ENCODE results near the gene DAB1.

DAB1 gene

GRCh38 chr1:57384284-57384683 lies 39.6 kb downstream of the DAB1 start:
- Histone ChIP-seq H3K9ac (ENCODE audit: low read length) (no peak overlapping the region), H3K9me3 (ENCODE audit: low read length) (no peaks in the 10 kb centered on the region), H4K20me1 (ENCODE audit: insufficient read depth, low read length) (no peaks in the 10 kb centered on the region), H3K79me2 (ENCODE audit: insufficient read depth, low read length) (no peaks in the 10 kb centered on the region), H3K4me1 (ENCODE audit: insufficient read depth, low read length, severe bottlenecking) (no peaks in the 10 kb centered on the region), H3K36me3 (ENCODE audit: insufficient read depth, low read length) (no peaks in the 10 kb centered on the region), H3K27me3 (ENCODE audit: insufficient read depth, low read length) (no peaks in the 10 kb centered on the region), H3K4me2 (ENCODE audit: low read length) (no peak overlapping the region), H3K27ac (ENCODE audit: low read depth, low read length, poor library complexity, severe bottlenecking) (no peak overlapping the region), H3F3A (ENCODE audit: insufficient read depth, low read length) (no peaks in the 10 kb centered on the region), H2AFZ (ENCODE audit: low read length) (no peak overlapping the region), H3K4me3 (ENCODE audit: low read depth, low read length, poor library complexity, severe bottlenecking) (no peak overlapping the region), H3K9me2 (ENCODE audit: low read depth, low read length) (no peaks in the 10 kb centered on the region)
- TF ChIP-seq CTCF (IDR thresholded peaks at IDR 0.05; ENCODE audit: low read length): no peak
- TF ChIP-seq EZH2 (IDR thresholded peaks at IDR 0.05; ENCODE audit: borderline replicate concordance, low read length): no peak

- Histone ChIP-seq H3K27ac (ENCODE audit: low read depth, low read length, poor library complexity, severe bottlenecking) (no peak overlapping the region), H3K9me2 (ENCODE audit: low read depth, low read length) (no peaks in the 10 kb centered on the region), H3K79me2 (ENCODE audit: insufficient read depth, low read length) (no peaks in the 10 kb centered on the region), H3K9ac (ENCODE audit: low read length) (no peak overlapping the region), H3K9me3 (ENCODE audit: low read length) (no peaks in the 10 kb centered on the region), H3K4me3 (ENCODE audit: low read depth, low read length, poor library complexity, severe bottlenecking) (no peak overlapping the region), H3K4me2 (ENCODE audit: low read length) (no peak overlapping the region), H3K27me3 (ENCODE audit: insufficient read depth, low read length) (no peaks in the 10 kb centered on the region), H3K4me1 (ENCODE audit: insufficient read depth, low read length, severe bottlenecking) (no peaks in the 10 kb centered on the region), H3K36me3 (ENCODE audit: insufficient read depth, low read length) (no peaks in the 10 kb centered on the region), H2AFZ (ENCODE audit: low read length) (no peak overlapping the region), H3F3A (ENCODE audit: insufficient read depth, low read length) (no peaks in the 10 kb centered on the region), H4K20me1 (ENCODE audit: insufficient read depth, low read length) (no peaks in the 10 kb centered on the region)
- TF ChIP-seq CTCF (IDR thresholded peaks at IDR 0.05; ENCODE audit: low read length): no peak
- TF ChIP-seq EZH2 (IDR thresholded peaks at IDR 0.05; ENCODE audit: borderline replicate concordance, low read length): no peak
Observed at GRCh38 chr1:57381871-57382270, 42.0 kb downstream of the DAB1 start.

- no peaks in the 10 kb centered on the region for H4K20me1 ChIP-seq (ENCODE audit: insufficient read depth, low read length)
- no peaks in the 10 kb centered on the region for H3K9me2 ChIP-seq (ENCODE audit: low read depth, low read length)
- no peaks in the 10 kb centered on the region for H3F3A ChIP-seq (ENCODE audit: insufficient read depth, low read length)
- TF ChIP-seq EZH2 (IDR thresholded peaks at IDR 0.05; ENCODE audit: borderline replicate concordance, low read length) (no peak), CTCF (IDR thresholded peaks at IDR 0.05; ENCODE audit: low read length) (no peak)
- no peak overlapping the region for H3K4me3 ChIP-seq (ENCODE audit: low read depth, low read length, poor library complexity, severe bottlenecking)
- H3K4me1 ChIP-seq (ENCODE audit: insufficient read depth, low read length, severe bottlenecking): no peaks in the 10 kb centered on the region
- no peaks in the 10 kb centered on the region for H3K36me3 ChIP-seq (ENCODE audit: insufficient read depth, low read length)
- H3K9ac ChIP-seq (ENCODE audit: low read length): no peak overlapping the region
- H3K79me2 ChIP-seq (ENCODE audit: insufficient read depth, low read length): no peaks in the 10 kb centered on the region
- H3K27me3 ChIP-seq (ENCODE audit: insufficient read depth, low read length): no peaks in the 10 kb centered on the region
- H3K27ac ChIP-seq (ENCODE audit: low read depth, low read length, poor library complexity, severe bottlenecking): no peak overlapping the region
- H2AFZ ChIP-seq (ENCODE audit: low read length): no peak overlapping the region
- H3K4me2 ChIP-seq (ENCODE audit: low read length): no peak overlapping the region
- no peaks in the 10 kb centered on the region for H3K9me3 ChIP-seq (ENCODE audit: low read length)
Observed at GRCh38 chr1:57381426-57381825, 42.4 kb downstream of the DAB1 start.

Measured in OCI-LY1 (cell line).